Endothelial cell of umbilical vein (primary cell): ENCODE measurements around the gene MRNIP. TPM values are rescaled to one million over a fixed set of nuclear protein-coding genes. Genes with fewer than 3 reads are reported as not detected.

Source experiments
- BruUV-seq: library from RNA; stranded (reverse); fragments of 400-500 nt; replicated peaks from 2 replicates; lab custom pipeline; 2021; lab: Mats Ljungman, UMichigan
- CTCF ChIA-PET: fragments of 300-600, 350-600 bp; sonication (Branson Sonifier 250); formaldehyde crosslinking; loops from one replicate; lab custom pipeline; 2021; ENCODE audit warnings: antibody characterized with exemption, inconsistent platforms; lab: Charles Lee
- POLR2A ChIA-PET: fragments of 300-600, 350-600 bp; sonication (Branson Sonifier 250); formaldehyde crosslinking; loops from one replicate; lab custom pipeline; 2021; ENCODE audit warnings: antibody characterized with exemption, inconsistent platforms; lab: Charles Lee
- DNase-seq: peaks from one replicate; pipeline ENCODE4 v3.0.0-alpha.2; 2011; ENCODE audit warnings: low read depth, low spot score
- FAIRE-seq: peaks from 2 replicates; lab custom pipeline; 2011; peaks lifted over from hg19 to GRCh38; lab: Jason Lieb, UNC
- H2AFZ ChIP-seq: 2 replicates; pipeline ENCODE4 v1.6.0; 2012; ENCODE audit warnings: low read depth, low read length, control low read depth, inconsistent platforms
- H3K27ac ChIP-seq: 2 replicates; pipeline ENCODE4 v1.5.1; 2011; ENCODE audit warnings: low read depth, mild to moderate bottlenecking, control low read depth, low read length, moderate library complexity; ENCODE audit not compliant: insufficient read depth
- H3K27me3 ChIP-seq, 2 experiments: 2 replicates each; pipeline versions ENCODE4 v1.6.0 to v1.6.1; 2011; ENCODE audit warnings: low read length in 2 of 2, mixed read lengths in 1 of 2; ENCODE audit not compliant: control insufficient read depth in 2 of 2, insufficient read depth in 2 of 2
- H3K36me3 ChIP-seq, 2 experiments: 2 replicates in 1 of 2; 3 replicates in 1 of 2; pipeline ENCODE4 v1.5.1; 2011; ENCODE audit warnings: low read length in 2 of 2, mild to moderate bottlenecking in 1 of 2, moderate library complexity in 1 of 2; ENCODE audit not compliant: control insufficient read depth in 2 of 2, insufficient read depth in 2 of 2; ENCODE audit errors: extremely low read depth in 1 of 2
- H3K4me1 ChIP-seq: 3 replicates; pipeline ENCODE4 v1.5.1; 2011; ENCODE audit warnings: mild to moderate bottlenecking, low read length; ENCODE audit not compliant: control insufficient read depth, insufficient read depth; ENCODE audit errors: extremely low read depth
- H3K4me2 ChIP-seq: 2 replicates; pipeline ENCODE4 v1.6.1; 2011; ENCODE audit warnings: low read length, control low read depth, mixed read lengths; ENCODE audit not compliant: insufficient read depth
- H3K4me3 ChIP-seq, 3 experiments: fragments of 200-600 bp in 1 of 3; sonication (generic), shearing (Covaris generic) in 1 of 3; replicated peaks in 1 of 3; 2 replicates each; pipeline ENCODE4 v1.5.1; 2011 to 2016; ENCODE audit warnings: control low read depth in 3 of 3, low read length in 3 of 3, mild to moderate bottlenecking in 2 of 3, inconsistent platforms in 1 of 3, low read depth in 1 of 3, moderate library complexity in 1 of 3; ENCODE audit not compliant: insufficient read depth in 1 of 3
- H3K79me2 ChIP-seq: 2 replicates; pipeline ENCODE4 v1.6.0; 2012; ENCODE audit warnings: low read length, inconsistent platforms; ENCODE audit not compliant: control insufficient read depth, insufficient read depth
- H3K9ac ChIP-seq: replicated peaks from 2 replicates; pipeline ENCODE3; 2011; ENCODE audit warnings: low read length, control low read depth; ENCODE audit not compliant: insufficient read depth; ENCODE audit errors: extremely low read depth
- H3K9me1 ChIP-seq: replicated peaks from 3 replicates; pipeline ENCODE4 v1.6.0; 2011; ENCODE audit warnings: mild to moderate bottlenecking, low read length; ENCODE audit not compliant: control insufficient read depth, insufficient read depth; ENCODE audit errors: extremely low read depth
- H3K9me3 ChIP-seq: replicated peaks from 2 replicates; pipeline ENCODE4 v1.5.1; 2012; ENCODE audit warnings: low read length, inconsistent platforms; ENCODE audit not compliant: control insufficient read depth, insufficient read depth
- H4K20me1 ChIP-seq: replicated peaks from 2 replicates; pipeline ENCODE3; 2011; ENCODE audit warnings: mild to moderate bottlenecking, low read length; ENCODE audit not compliant: control insufficient read depth, insufficient read depth; ENCODE audit errors: extremely low read depth
- EZH2 ChIP-seq: IDR thresholded peaks from 2 replicates; pipeline ENCODE4 v1.6.1; 2012; ENCODE audit warnings: borderline replicate concordance, low read depth, mild to moderate bottlenecking, moderate library complexity, low read length, inconsistent platforms; ENCODE audit not compliant: severe bottlenecking
- FOS ChIP-seq: IDR thresholded peaks from 2 replicates; pipeline ENCODE4 v1.6.1; 2011; ENCODE audit warnings: mild to moderate bottlenecking, low read length, moderate library complexity, borderline replicate concordance; ENCODE audit not compliant: insufficient read depth
- GATA2 ChIP-seq: IDR thresholded peaks from 2 replicates; pipeline ENCODE4 v1.7.0; 2011; ENCODE audit warnings: low read depth, mild to moderate bottlenecking, moderate library complexity, mixed read lengths, low read length; ENCODE audit not compliant: insufficient read length, insufficient read depth
- JUN ChIP-seq: IDR thresholded peaks from 2 replicates; pipeline ENCODE4 v1.6.1; 2011; ENCODE audit warnings: borderline replicate concordance, low read depth; ENCODE audit not compliant: insufficient read length, insufficient read depth
- MYC ChIP-seq: IDR thresholded peaks from one replicate; pipeline ENCODE4 v1.6.1; 2011; ENCODE audit warnings: mild to moderate bottlenecking, low read depth, low read length
- POLR2A ChIP-seq: IDR thresholded peaks from 2 replicates; pipeline ENCODE4 v1.6.1; 2012; ENCODE audit warnings: low read depth, mild to moderate bottlenecking, control low read depth, low read length
- POLR2AphosphoS5 ChIP-seq: IDR thresholded peaks from 2 replicates; pipeline ENCODE4 v1.6.1; 2012; ENCODE audit warnings: low read depth, mild to moderate bottlenecking, control low read depth, low read length, moderate library complexity; ENCODE audit not compliant: insufficient read depth
- dilution Hi-C: fragments of 300-500 bp; cut with MboI; formaldehyde crosslinking; loops from one replicate; pipeline ENCODE4 v1.15.0; 2019; ENCODE audit warnings: low sequenced_read_pairs; ENCODE audit not compliant: extremely low pct_ligation_motif_present
- intact Hi-C: fragments of 100-400 bp; cut with micrococcal nuclease; formaldehyde crosslinking; loops from one replicate; pipeline ENCODE4 v1.10.0; 2022
- polyA plus RNA-seq, 4 experiments: library from polyadenylated mRNA; depleted of rRNA in 3 of 4; stranded (reverse) in 3 of 4; unstranded in 1 of 4; fragments of >200 nt; gene quantifications; 2 replicates each; pipeline versions ENCODE4 v1.2.1 to v1.2.3, GENCODE V29; 2011 to 2012; ENCODE audit warnings: missing spikeins in 1 of 4
- total RNA-seq: library from RNA; stranded (reverse); gene quantifications from 2 replicates; pipeline ENCODE4 v1.2.3, GENCODE V29; 2021
- TF ChIP-seq, protein P1 (sequence below): IDR thresholded peaks from 2 replicates; pipeline ENCODE4 v1.6.1; 2011; ENCODE audit not compliant: insufficient read depth, insufficient read length
- TF ChIP-seq, protein P2 (sequence below), 2 donors: IDR thresholded peaks; 1 replicate in 1 of 2; 2 replicates in 1 of 2; pipeline ENCODE4 v1.5.1; 2011; ENCODE audit warnings: low read length in 2 of 2, mild to moderate bottlenecking in 2 of 2, moderate library complexity in 2 of 2, control low read depth in 1 of 2, inconsistent platforms in 1 of 2, low read depth in 1 of 2; ENCODE audit not compliant: insufficient read depth in 1 of 2; ENCODE audit errors: extremely low read depth in 1 of 2

Gene MRNIP
- total and polyA plus RNA-seq, 2 donors (not counting 3 experiments of a cell fraction or from before 2014, with no cell fraction given) = 17.1 to 19.1 TPM

DNA sequence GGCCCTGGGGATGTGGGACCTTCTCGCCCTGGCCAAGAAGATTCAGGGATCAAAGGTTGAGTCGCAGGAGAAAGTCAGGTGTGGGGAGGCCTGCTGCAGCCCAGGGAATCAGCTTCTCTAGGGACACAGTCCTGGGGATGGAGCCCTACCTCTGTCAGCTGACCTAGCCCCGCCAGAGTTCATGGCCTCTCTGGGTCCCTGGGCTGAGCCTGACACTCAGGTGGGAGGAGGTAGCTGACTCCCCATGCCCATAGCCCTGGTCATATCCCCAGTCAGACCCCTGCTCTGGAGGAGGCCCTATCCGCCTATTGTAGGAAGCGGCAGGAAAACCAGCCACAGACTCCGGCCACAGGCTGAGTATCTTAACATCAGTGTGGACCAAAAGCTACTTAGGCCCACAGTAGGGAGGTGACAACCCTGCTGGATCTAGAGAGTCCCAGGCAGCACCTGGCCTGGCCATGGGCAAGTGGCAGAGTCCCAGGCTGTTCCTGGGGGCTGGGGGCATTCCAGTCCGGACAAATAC lies 15.0 kb upstream of the MRNIP start:
- DNase-seq (no peak), FAIRE-seq (no peak)
- intact Hi-C loops = no loop called here
- Histone ChIP-seq H3K4me1 (no peaks in the 10 kb centered on the region), H3K27me3 (no peaks in the 10 kb centered on the region), H4K20me1 (no peaks in the 10 kb centered on the region), H3K9ac (no peak overlapping the region), H3K9me3 (no peaks in the 10 kb centered on the region), H3K4me3 (no peak overlapping the region), H3K4me2 (no peak overlapping the region), H3K27ac (no peak overlapping the region), H3K79me2 (no peaks in the 10 kb centered on the region), H3K36me3 (peaks cover 4 to 63% of the 10 kb centered on the region in 2 experiments), H3K9me1 (no peaks in the 10 kb centered on the region), H2AFZ (no peak overlapping the region)
- ChIA-PET POLR2A (no interaction called here), CTCF (interaction anchor here (1.6 kb wide), 1 partner anchor 72 kb away, joined by 4 read pairs; no protein-coding TSS in a partner anchor)
- TF ChIP-seq, protein P1, sequence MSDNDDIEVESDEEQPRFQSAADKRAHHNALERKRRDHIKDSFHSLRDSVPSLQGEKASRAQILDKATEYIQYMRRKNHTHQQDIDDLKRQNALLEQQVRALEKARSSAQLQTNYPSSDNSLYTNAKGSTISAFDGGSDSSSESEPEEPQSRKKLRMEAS = no peak
- no peak for TF ChIP-seq FOS
- TF ChIP-seq GATA2 = no peak
- TF ChIP-seq, protein P2, sequence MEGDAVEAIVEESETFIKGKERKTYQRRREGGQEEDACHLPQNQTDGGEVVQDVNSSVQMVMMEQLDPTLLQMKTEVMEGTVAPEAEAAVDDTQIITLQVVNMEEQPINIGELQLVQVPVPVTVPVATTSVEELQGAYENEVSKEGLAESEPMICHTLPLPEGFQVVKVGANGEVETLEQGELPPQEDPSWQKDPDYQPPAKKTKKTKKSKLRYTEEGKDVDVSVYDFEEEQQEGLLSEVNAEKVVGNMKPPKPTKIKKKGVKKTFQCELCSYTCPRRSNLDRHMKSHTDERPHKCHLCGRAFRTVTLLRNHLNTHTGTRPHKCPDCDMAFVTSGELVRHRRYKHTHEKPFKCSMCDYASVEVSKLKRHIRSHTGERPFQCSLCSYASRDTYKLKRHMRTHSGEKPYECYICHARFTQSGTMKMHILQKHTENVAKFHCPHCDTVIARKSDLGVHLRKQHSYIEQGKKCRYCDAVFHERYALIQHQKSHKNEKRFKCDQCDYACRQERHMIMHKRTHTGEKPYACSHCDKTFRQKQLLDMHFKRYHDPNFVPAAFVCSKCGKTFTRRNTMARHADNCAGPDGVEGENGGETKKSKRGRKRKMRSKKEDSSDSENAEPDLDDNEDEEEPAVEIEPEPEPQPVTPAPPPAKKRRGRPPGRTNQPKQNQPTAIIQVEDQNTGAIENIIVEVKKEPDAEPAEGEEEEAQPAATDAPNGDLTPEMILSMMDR (IDR thresholded peaks at IDR 0.05; ENCODE audit: extremely low read depth in 1 of 2, insufficient read depth in 1 of 2, low read depth in 1 of 2, low read length in 2 of 2) = no peak
- TF ChIP-seq EZH2 = no peak
- TF ChIP-seq JUN = no peak
- no peak for TF ChIP-seq POLR2A
- TF ChIP-seq MYC = no peak
- TF ChIP-seq POLR2AphosphoS5 = no peak
- no TSS peak for BruUV-seq
- dilution Hi-C loops = no loop called here
